ENCODE data around the gene DEPP1.

DEPP1 gene

DNA sequence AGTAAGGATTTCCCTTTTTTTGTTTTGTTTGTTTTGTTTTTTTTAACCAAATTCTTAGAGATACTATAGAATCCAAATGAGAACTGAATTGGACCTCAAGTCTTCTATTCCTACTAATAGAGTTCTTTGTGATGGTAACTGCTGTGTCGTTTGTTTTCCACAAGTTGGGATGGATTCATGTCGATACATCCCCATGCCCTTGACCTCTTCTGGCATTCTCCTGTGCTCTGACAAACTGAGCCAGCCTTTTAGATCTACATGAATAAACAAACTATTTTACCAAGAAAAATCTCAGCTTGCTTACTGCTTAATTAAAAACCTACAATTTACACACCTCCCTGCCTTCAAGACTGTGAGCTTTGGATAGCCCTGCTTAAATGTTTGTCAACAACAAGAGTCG, 26.1 kb upstream of the DEPP1 start:
- no peak overlapping the region for H3K4me3 ChIP-seq (ENCODE audit: low read length)
- no peak overlapping the region for H3K27ac ChIP-seq (ENCODE audit: low read depth, low read length)
- peaks cover 25% of the 10 kb centered on the region for H3K4me1 ChIP-seq (ENCODE audit: control insufficient read depth, low read length)
- peaks cover 9% of the 10 kb centered on the region; the same call in 1 of the 2 replicates for H4K20me1 ChIP-seq (ENCODE audit: control insufficient read depth, insufficient read depth, low read depth, low read length)
- TF ChIP-seq, protein P1, sequence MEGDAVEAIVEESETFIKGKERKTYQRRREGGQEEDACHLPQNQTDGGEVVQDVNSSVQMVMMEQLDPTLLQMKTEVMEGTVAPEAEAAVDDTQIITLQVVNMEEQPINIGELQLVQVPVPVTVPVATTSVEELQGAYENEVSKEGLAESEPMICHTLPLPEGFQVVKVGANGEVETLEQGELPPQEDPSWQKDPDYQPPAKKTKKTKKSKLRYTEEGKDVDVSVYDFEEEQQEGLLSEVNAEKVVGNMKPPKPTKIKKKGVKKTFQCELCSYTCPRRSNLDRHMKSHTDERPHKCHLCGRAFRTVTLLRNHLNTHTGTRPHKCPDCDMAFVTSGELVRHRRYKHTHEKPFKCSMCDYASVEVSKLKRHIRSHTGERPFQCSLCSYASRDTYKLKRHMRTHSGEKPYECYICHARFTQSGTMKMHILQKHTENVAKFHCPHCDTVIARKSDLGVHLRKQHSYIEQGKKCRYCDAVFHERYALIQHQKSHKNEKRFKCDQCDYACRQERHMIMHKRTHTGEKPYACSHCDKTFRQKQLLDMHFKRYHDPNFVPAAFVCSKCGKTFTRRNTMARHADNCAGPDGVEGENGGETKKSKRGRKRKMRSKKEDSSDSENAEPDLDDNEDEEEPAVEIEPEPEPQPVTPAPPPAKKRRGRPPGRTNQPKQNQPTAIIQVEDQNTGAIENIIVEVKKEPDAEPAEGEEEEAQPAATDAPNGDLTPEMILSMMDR (IDR thresholded peaks at IDR 0.05; ENCODE audit: low read depth, low read length, poor library complexity, severe bottlenecking), result no peak
- no peak for TF ChIP-seq EZH2phosphoT487 (IDR thresholded peaks at IDR 0.05; ENCODE audit: borderline replicate concordance, low read length)
- H3K4me2 ChIP-seq (ENCODE audit: low read length), result no peak overlapping the region
- peaks cover 11% of the 10 kb centered on the region; the same call in 1 of the 2 replicates for H3F3A ChIP-seq (ENCODE audit: control insufficient read depth, insufficient read depth)
- H3K36me3 ChIP-seq (ENCODE audit: control insufficient read depth, low read length), result peaks cover 39% of the 10 kb centered on the region
- peaks cover 55% of the 10 kb centered on the region for H3K79me2 ChIP-seq (ENCODE audit: control insufficient read depth, low read length)
- H3K27me3 ChIP-seq (ENCODE audit: control insufficient read depth, low read length), result no peaks in the 10 kb centered on the region
- H3K9me3 ChIP-seq (ENCODE audit: control insufficient read depth, insufficient read depth, low read length), result no peaks in the 10 kb centered on the region
- no peaks in the 10 kb centered on the region for H3K9me2 ChIP-seq (replicated peaks; ENCODE audit: control insufficient read depth, low read length)

DNA sequence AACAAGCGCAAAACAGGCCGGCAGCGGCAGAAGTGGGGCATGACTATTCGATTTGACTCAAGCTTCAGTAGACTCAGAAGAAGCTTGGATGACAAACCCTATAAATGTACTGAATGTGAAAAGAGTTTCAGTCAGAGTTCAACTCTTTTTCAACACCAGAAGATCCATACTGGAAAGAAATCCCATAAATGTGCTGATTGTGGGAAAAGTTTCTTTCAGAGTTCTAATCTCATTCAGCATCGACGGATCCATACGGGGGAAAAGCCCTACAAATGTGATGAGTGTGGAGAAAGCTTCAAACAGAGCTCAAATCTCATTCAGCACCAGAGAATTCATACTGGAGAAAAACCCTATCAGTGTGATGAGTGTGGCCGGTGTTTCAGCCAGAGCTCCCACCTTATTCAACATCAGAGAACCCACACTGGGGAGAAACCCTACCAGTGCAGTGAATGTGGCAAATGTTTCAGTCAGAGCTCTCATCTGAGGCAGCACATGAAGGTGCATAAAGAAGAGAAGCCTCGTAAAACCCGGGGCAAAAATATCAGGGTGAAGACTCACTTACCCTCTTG, 24.9 kb upstream of the DEPP1 start:
- Histone ChIP-seq H3K4me3 (ENCODE audit: low read length) (no peak overlapping the region), H4K20me1 (ENCODE audit: control insufficient read depth, insufficient read depth, low read depth, low read length) (peaks cover 9% of the 10 kb centered on the region; the same call in 1 of the 2 replicates), H3K4me1 (ENCODE audit: control insufficient read depth, low read length) (peaks cover 26% of the 10 kb centered on the region), H3K27me3 (ENCODE audit: control insufficient read depth, low read length) (no peaks in the 10 kb centered on the region), H3K4me2 (ENCODE audit: low read length) (no peak overlapping the region), H3K79me2 (ENCODE audit: control insufficient read depth, low read length) (peaks cover 55% of the 10 kb centered on the region), H3F3A (ENCODE audit: control insufficient read depth, insufficient read depth) (peaks cover 11% of the 10 kb centered on the region; the same call in 1 of the 2 replicates), H3K36me3 (ENCODE audit: control insufficient read depth, low read length) (peaks cover 39% of the 10 kb centered on the region), H3K9me3 (ENCODE audit: control insufficient read depth, insufficient read depth, low read length) (no peaks in the 10 kb centered on the region), H3K9me2 (replicated peaks; ENCODE audit: control insufficient read depth, low read length) (no peaks in the 10 kb centered on the region), H3K27ac (ENCODE audit: low read depth, low read length) (no peak overlapping the region)
- TF ChIP-seq, protein P1 (IDR thresholded peaks at IDR 0.05; ENCODE audit: low read depth, low read length, poor library complexity, severe bottlenecking), result no peak
- TF ChIP-seq EZH2phosphoT487 (IDR thresholded peaks at IDR 0.05; ENCODE audit: borderline replicate concordance, low read length), result no peak

DNA sequence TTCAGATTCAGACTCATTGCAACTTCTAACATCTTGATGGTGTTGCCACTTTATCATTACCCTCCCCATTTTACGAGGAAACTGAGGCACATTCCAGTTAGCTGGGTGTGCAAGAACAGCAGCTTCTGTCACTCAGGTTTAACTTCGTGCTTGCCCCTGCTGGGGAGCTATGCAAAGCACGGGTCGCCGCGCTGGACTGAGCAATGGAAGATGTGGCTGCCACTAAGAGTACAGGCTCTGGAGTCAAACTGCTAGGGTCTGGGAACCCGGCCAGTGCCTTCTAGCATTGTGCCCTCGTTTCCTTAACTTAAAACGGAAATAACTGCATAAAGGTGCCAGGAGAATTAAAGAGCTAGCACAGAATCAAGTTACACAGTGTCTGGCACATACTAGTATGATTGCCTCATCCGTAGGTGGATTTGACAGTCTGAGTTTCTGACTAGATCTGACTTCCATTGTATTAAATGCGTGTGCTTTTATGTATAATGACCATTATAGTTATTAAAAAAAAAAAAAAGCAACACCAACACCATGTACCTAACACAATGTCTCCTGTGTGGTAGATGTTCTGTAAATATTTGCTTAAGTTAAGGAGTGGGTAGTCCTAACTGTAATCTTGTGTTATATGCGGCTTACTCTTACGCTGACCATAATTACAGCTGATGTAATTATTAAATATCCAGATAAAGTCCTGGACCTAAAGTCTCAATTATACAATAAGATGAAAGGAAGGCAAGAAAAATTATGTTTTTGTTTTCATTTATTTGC, 23.0 kb upstream of the DEPP1 start:
- Histone ChIP-seq H3K27me3 (ENCODE audit: control insufficient read depth, low read length) (no peaks in the 10 kb centered on the region), H3K4me3 (ENCODE audit: low read length) (peak overlapping the region; percentile 91), H3K36me3 (ENCODE audit: control insufficient read depth, low read length) (peaks cover 39% of the 10 kb centered on the region), H3K9me3 (ENCODE audit: control insufficient read depth, insufficient read depth, low read length) (no peaks in the 10 kb centered on the region), H3F3A (ENCODE audit: control insufficient read depth, insufficient read depth) (0 out of 2 replicates have a peak, but pooled peaks cover 4% of the 10 kb centered on the region), H3K4me1 (ENCODE audit: control insufficient read depth, low read length) (peaks cover 23% of the 10 kb centered on the region), H3K27ac (ENCODE audit: low read depth, low read length) (peak overlapping the region; percentile 46), H3K9me2 (replicated peaks; ENCODE audit: control insufficient read depth, low read length) (no peaks in the 10 kb centered on the region), H3K79me2 (ENCODE audit: control insufficient read depth, low read length) (peaks cover 55% of the 10 kb centered on the region), H4K20me1 (ENCODE audit: control insufficient read depth, insufficient read depth, low read depth, low read length) (peaks cover 9% of the 10 kb centered on the region; the same call in 1 of the 2 replicates), H3K4me2 (ENCODE audit: low read length) (peak overlapping the region; percentile 77)
- TF ChIP-seq, protein P1 (IDR thresholded peaks at IDR 0.05; ENCODE audit: low read depth, low read length, poor library complexity, severe bottlenecking), result no peak
- no peak for TF ChIP-seq EZH2phosphoT487 (IDR thresholded peaks at IDR 0.05; ENCODE audit: borderline replicate concordance, low read length)
